ENCODE results near the gene RFC5. TPM values are rescaled to one million over a fixed set of nuclear protein-coding genes. Genes with fewer than 3 reads are reported as not detected.

RFC5 gene
- total RNA-seq, 1 donor from 2014 or later: 75.8 TPM

DNA sequence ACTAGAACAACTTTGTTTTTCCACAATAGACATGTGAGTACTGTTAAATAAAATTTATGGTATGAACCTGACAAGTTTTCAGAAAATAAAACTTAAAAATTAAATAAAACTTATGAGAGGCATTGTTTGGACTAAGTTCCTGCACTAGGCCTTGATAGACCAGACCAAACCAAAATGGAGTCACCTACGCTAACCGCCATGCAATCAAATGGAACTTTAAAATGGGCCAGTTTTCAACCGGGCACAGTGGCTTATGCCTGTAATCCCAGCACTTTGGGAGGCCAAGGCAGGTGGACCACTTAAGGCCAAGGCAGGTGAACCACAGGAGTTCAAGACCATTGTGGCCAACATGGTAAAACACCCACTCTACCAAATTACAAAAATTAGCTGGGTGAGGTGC, 5.1 kb upstream of the RFC5 start:
- H3K4me3 ChIP-seq: no peak overlapping the region
- H4K20me1 ChIP-seq (ENCODE audit: low read depth): no peaks in the 10 kb centered on the region
- no peak overlapping the region for H3K4me2 ChIP-seq
- peaks cover 21% of the 10 kb centered on the region for H3K4me1 Mint-ChIP-seq
- H3K9me3 Mint-ChIP-seq: peaks cover 3% of the 10 kb centered on the region
- no peaks in the 10 kb centered on the region for H3K9me3 ChIP-seq (ENCODE audit: low read depth)
- H3K27ac Mint-ChIP-seq: no peak overlapping the region
- no peaks in the 10 kb centered on the region for H3K79me2 ChIP-seq (ENCODE audit: low read depth)
- H3K36me3 Mint-ChIP-seq: no peaks in the 10 kb centered on the region
- peaks cover 4% of the 10 kb centered on the region for H3K27me3 Mint-ChIP-seq (ENCODE audit: insufficient read depth, low read depth)
- no peaks in the 10 kb centered on the region for H3F3A ChIP-seq (ENCODE audit: low read depth)
- peaks cover 3% of the 10 kb centered on the region for H3K4me1 ChIP-seq
- no peak overlapping the region for H2AFZ ChIP-seq (replicated peaks)
- H3K27me3 ChIP-seq: no peaks in the 10 kb centered on the region
- TF ChIP-seq EZH2phosphoT487 (IDR thresholded peaks at IDR 0.05) (no peak), EZH2 (IDR thresholded peaks at IDR 0.05) (no peak)
- TF ChIP-seq, protein P1, sequence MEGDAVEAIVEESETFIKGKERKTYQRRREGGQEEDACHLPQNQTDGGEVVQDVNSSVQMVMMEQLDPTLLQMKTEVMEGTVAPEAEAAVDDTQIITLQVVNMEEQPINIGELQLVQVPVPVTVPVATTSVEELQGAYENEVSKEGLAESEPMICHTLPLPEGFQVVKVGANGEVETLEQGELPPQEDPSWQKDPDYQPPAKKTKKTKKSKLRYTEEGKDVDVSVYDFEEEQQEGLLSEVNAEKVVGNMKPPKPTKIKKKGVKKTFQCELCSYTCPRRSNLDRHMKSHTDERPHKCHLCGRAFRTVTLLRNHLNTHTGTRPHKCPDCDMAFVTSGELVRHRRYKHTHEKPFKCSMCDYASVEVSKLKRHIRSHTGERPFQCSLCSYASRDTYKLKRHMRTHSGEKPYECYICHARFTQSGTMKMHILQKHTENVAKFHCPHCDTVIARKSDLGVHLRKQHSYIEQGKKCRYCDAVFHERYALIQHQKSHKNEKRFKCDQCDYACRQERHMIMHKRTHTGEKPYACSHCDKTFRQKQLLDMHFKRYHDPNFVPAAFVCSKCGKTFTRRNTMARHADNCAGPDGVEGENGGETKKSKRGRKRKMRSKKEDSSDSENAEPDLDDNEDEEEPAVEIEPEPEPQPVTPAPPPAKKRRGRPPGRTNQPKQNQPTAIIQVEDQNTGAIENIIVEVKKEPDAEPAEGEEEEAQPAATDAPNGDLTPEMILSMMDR (IDR thresholded peaks at IDR 0.05): no peak
- no peaks in the 10 kb centered on the region for H3K36me3 ChIP-seq
- no peak for DNase-seq (ENCODE audit: low spot score)
- H3K9ac ChIP-seq: no peak overlapping the region
- no peak overlapping the region for H3K4me3 Mint-ChIP-seq
- no peak overlapping the region for H3K27ac ChIP-seq

DNA sequence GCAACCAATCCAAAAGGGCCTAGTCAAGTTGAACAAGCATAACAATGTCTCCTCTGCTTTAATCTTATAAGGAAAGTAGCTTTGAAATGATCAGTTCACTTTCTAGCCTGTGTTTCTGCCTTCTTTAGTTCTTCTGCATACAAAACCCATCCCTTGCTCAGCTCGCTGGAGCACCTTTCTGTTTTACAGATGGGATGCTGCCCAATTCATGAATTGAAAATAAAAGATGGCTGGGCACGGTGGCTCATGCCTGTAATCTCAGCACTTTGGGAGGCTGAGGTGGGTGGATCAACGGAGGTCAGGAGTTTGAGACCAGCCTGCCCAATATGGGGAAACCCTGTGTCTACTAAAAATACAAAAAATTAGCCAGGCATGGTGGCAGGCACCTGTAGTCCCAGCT, 4.5 kb upstream of the RFC5 start:
- Histone ChIP-seq H3K4me1 (peaks cover 3% of the 10 kb centered on the region), H3K4me2 (no peak overlapping the region)

DNA sequence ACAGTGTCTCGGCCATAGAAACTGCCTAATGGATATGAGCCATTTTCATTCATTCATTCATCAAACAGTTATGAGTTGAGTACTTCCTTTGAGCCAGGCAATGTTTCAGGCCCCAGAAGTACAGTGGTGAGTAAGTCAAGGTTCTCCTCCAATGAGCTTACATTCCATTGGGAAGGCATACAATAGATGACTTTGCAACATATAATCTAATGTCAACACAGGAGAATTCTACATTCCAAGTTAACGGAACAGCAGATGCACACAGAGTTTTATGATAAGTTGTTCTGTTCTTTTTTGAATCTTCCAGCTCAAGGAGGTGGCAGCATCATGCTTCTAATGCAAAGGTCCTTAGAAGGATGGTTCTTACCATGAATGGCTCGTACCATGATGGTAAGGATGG, 3.2 kb upstream of the RFC5 start:
- TF ChIP-seq EZH2phosphoT487 (IDR thresholded peaks at IDR 0.05): no peak
- TF ChIP-seq EZH2 (IDR thresholded peaks at IDR 0.05): no peak
- TF ChIP-seq, protein P1 (IDR thresholded peaks at IDR 0.05): no peak
- Histone ChIP-seq H2AFZ (replicated peaks) (no peak overlapping the region), H3K4me2 (no peak overlapping the region), H3K27ac (no peak overlapping the region), H3K4me1 (peaks cover 13% of the 10 kb centered on the region), H3K9ac (no peak overlapping the region), H3F3A (ENCODE audit: low read depth) (no peaks in the 10 kb centered on the region), H3K9me3 (ENCODE audit: low read depth) (no peaks in the 10 kb centered on the region), H3K27me3 (no peaks in the 10 kb centered on the region), H3K4me3 (no peak overlapping the region), H3K36me3 (no peaks in the 10 kb centered on the region), H3K79me2 (ENCODE audit: low read depth) (peaks cover 16% of the 10 kb centered on the region), H4K20me1 (ENCODE audit: low read depth) (peaks cover 10% of the 10 kb centered on the region)
- DNase-seq (ENCODE audit: low spot score): no peak
- no peak overlapping the region for H3K4me3 Mint-ChIP-seq
- no peak overlapping the region for H3K27ac Mint-ChIP-seq
- peaks cover 4% of the 10 kb centered on the region for H3K27me3 Mint-ChIP-seq (ENCODE audit: insufficient read depth, low read depth)
- H3K36me3 Mint-ChIP-seq: no peaks in the 10 kb centered on the region
- peaks cover 3% of the 10 kb centered on the region for H3K9me3 Mint-ChIP-seq
- H3K4me1 Mint-ChIP-seq: peaks cover 31% of the 10 kb centered on the region

More for the DNA sequence above, 4.5 kb upstream of the RFC5 start:
- no peaks in the 10 kb centered on the region for H3K36me3 ChIP-seq
- Mint-ChIP-seq H3K27ac (no peak overlapping the region), H3K4me3 (no peak overlapping the region), H3K36me3 (no peaks in the 10 kb centered on the region), H3K27me3 (ENCODE audit: insufficient read depth, low read depth) (peaks cover 4% of the 10 kb centered on the region), H3K4me1 (peaks cover 22% of the 10 kb centered on the region), H3K9me3 (peaks cover 3% of the 10 kb centered on the region)
- no peaks in the 10 kb centered on the region for H4K20me1 ChIP-seq (ENCODE audit: low read depth)
- no peaks in the 10 kb centered on the region for H3K27me3 ChIP-seq
- TF ChIP-seq, protein P1 (IDR thresholded peaks at IDR 0.05): no peak
- TF ChIP-seq EZH2 (IDR thresholded peaks at IDR 0.05) (no peak), EZH2phosphoT487 (IDR thresholded peaks at IDR 0.05) (no peak)
- DNase-seq (ENCODE audit: low spot score): no peak
- H3K9ac ChIP-seq: no peak overlapping the region
- H2AFZ ChIP-seq (replicated peaks): no peak overlapping the region
- H3K79me2 ChIP-seq (ENCODE audit: low read depth): peaks cover 3% of the 10 kb centered on the region
- H3K4me3 ChIP-seq: no peak overlapping the region
- no peaks in the 10 kb centered on the region for H3F3A ChIP-seq (ENCODE audit: low read depth)
- no peaks in the 10 kb centered on the region for H3K9me3 ChIP-seq (ENCODE audit: low read depth)
- H3K27ac ChIP-seq: no peak overlapping the region

Measured in neural progenitor cell (in vitro differentiated cells).